K562 (cell line): Measurements from ENCODE around the gene SRCAP. TPM values are rescaled to one million over a fixed set of nuclear protein-coding genes. Genes with fewer than 3 reads are reported as not detected.
A peak's percentile ranks its signal among the peaks of the same experiment; 100 is the strongest.

Experiments
- BRCA1 ChIP-seq, 2 experiments: fragments of 450-650 bp in 1 of 2; sonication (generic) in 1 of 2; formaldehyde crosslinking in 1 of 2; IDR thresholded peaks; 2 replicates each; pipeline versions ENCODE4 v1.5.0 to v1.6.1; 2017 to 2020; ENCODE audit warnings: mild to moderate bottlenecking in 1 of 2, missing genetic modification reagents in 1 of 2
- FOXA3 ChIP-seq, 2 experiments: fragments of 450-650 bp in 1 of 2; sonication (generic) in 1 of 2; formaldehyde crosslinking; IDR thresholded peaks in 1 of 2; conservative IDR thresholded peaks in 1 of 2; 2 replicates each; pipeline versions ENCODE4 v1.4.0 to v1.8.0; 2020 to 2022; ENCODE audit warnings: mild to moderate bottlenecking in 2 of 2, missing genetic modification reagents in 1 of 2
- GTF2E2 ChIP-seq: fragments of 200-800 bp; sonication (Bioruptor generic); IDR thresholded peaks from 2 replicates; pipeline ENCODE4 v1.6.1; 2016; ENCODE audit warnings: missing genetic modification characterization, missing compliant biosample characterization
- JUND ChIP-seq, 2 experiments: IDR thresholded peaks; 2 replicates in 1 of 2; 3 replicates in 1 of 2; pipeline ENCODE4 v1.6.1; 2011; ENCODE audit warnings: borderline replicate concordance in 2 of 2, low read depth in 2 of 2, low read length in 2 of 2, improper control_type of control experiment in 1 of 2, missing biosample characterization in 1 of 2, missing genetic modification characterization in 1 of 2, missing genetic modification reagents in 1 of 2
- MCM5 ChIP-seq: fragments of 450-650 bp; IDR thresholded peaks from 2 replicates; pipeline ENCODE4 v1.6.1; 2016; ENCODE audit warnings: low read depth
- MIER1 ChIP-seq: fragments of 450-650 bp; IDR thresholded peaks from 2 replicates; pipeline ENCODE4 v1.6.1; 2016; ENCODE audit warnings: antibody characterized with exemption, mild to moderate bottlenecking, low read depth
- NFRKB ChIP-seq: fragments of 450-650 bp; IDR thresholded peaks from 2 replicates; pipeline ENCODE4 v1.6.1; 2016; ENCODE audit warnings: low read depth
- RBM34 ChIP-seq: fragments of 200-400 bp; formaldehyde crosslinking; IDR thresholded peaks from 2 replicates; pipeline ENCODE4 v1.6.1; 2018; ENCODE audit warnings: low read length, borderline replicate concordance; ENCODE audit not compliant: insufficient read depth
- ZNF263 ChIP-seq: sonication (generic); formaldehyde crosslinking; IDR thresholded peaks from 2 replicates; pipeline ENCODE4 v1.8.0; 2022; ENCODE audit warnings: mild to moderate bottlenecking, missing genetic modification reagents, borderline replicate concordance
- ZNF316 ChIP-seq: fragments of 450-650 bp; IDR thresholded peaks from 2 replicates; pipeline ENCODE4 v1.6.1; 2016
- ZNF41 ChIP-seq: fragments of 250-450 bp; sonication (Bioruptor Pico); conservative IDR thresholded peaks from 2 replicates; pipeline ENCODE4 v1.4.0; 2020; ENCODE audit warnings: mild to moderate bottlenecking
- polyA plus RNA-seq, 8 experiments: library from polyadenylated mRNA; depleted of rRNA in 4 of 8; stranded (reverse) in 5 of 8; unstranded in 3 of 8; fragments of >200 nt; fragmentation: Nextera tagmentation in 2 of 8; fragmentation: Illumina TruSeq in 1 of 8; extraction: Ambion mirVana in 2 of 8; extraction: Trizol in 1 of 8; gene quantifications; 2 replicates each; pipeline versions ENCODE4 v1.2.1 to v1.2.3, GENCODE V29; 2011 to 2014; ENCODE audit warnings: inconsistent platforms in 1 of 8, missing spikeins in 1 of 8
- total RNA-seq, 7 experiments: library from RNA; depleted of rRNA in 6 of 7; stranded (reverse); fragments of >200 nt in 6 of 7; fragmentation: Illumina TruSeq in 2 of 7; extraction: Trizol in 2 of 7; gene quantifications; 2 replicates each; pipeline versions ENCODE4 v1.2.1 to v1.2.3, GENCODE V29; 2011 to 2021; ENCODE audit warnings: low replicate concordance in 1 of 7
- TF ChIP-seq, protein P1 (sequence below): fragments of 450-650 bp; formaldehyde crosslinking; IDR thresholded peaks from 2 replicates; pipeline ENCODE4 v1.4.0; 2020; ENCODE audit warnings: mild to moderate bottlenecking, moderate library complexity
- TF ChIP-seq, protein P2 (sequence below): fragments of 250-450 bp; sonication (Bioruptor Pico); IDR thresholded peaks from 2 replicates; pipeline ENCODE4 v1.5.0; 2020; ENCODE audit warnings: mild to moderate bottlenecking, borderline replicate concordance
- TF ChIP-seq, protein P3 (sequence below): fragments of 200-800 bp; sonication (Bioruptor generic); IDR thresholded peaks from 2 replicates; pipeline ENCODE4 v1.6.1; 2017; ENCODE audit warnings: missing genetic modification characterization, missing compliant biosample characterization
- TF ChIP-seq, protein P4 (sequence below): fragments of 250-450 bp; sonication (Bioruptor Pico); IDR thresholded peaks from 2 replicates; pipeline ENCODE4 v1.8.0; 2022; ENCODE audit warnings: inconsistent platforms, mild to moderate bottlenecking, moderate library complexity, borderline replicate concordance

SRCAP gene
- total and polyA plus RNA-seq, 9 of the 15 experiments (the other 6 are each of a cell fraction or from before 2014, with no cell fraction given) = 0.21 to 62.6 (median 5.8) TPM

DNA sequence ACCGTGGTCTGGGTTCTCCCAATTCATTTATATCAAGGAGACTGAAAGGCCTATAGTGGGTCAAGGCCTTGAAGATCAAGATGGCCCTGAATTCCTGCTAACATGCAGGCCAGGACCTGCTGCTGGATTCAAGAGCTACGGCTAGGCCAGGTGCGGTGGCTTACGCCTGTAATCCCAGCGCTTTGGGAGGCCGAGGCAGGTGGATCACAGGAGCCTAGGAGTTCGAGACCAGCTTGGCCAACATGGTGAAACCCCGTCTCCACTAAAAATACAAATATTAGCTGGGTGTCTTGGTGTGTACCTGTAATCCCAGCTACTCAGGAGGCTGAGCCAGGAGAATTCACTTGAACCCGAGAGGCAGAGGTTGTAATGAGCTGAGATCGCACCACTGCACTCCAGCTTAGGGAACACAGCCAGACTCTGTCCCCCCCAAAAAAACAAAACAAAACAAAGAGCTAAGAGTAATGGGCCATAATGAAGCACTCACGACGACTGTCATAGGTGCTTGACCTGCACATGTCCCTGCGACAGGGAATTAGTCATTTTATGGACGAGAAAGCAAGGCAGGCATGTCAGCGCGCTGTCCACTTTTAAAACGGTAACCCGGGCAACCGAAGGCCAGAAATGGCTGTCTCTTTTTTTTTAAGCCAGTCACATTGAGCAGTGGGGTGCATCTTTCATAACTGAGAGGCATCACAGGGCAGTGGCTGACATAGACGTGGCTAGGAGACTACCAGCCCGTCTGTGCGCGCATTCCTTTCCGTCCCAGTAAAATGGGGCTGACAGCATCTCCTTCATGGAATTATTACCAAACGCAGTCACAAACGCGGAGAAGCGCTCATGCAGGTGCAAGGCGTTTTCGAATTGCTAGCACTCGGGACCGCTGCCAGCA lies 41.8 kb upstream of the SRCAP start (continued):
- no peak; a peak in 1 of 4 replicates for TF ChIP-seq FOXA3 (CRISPR knock-in tag; conservative IDR thresholded peaks at IDR 0.05 in 1 of 2, IDR thresholded peaks at IDR 0.05 in 1 of 2)
- TF ChIP-seq, protein P1, sequence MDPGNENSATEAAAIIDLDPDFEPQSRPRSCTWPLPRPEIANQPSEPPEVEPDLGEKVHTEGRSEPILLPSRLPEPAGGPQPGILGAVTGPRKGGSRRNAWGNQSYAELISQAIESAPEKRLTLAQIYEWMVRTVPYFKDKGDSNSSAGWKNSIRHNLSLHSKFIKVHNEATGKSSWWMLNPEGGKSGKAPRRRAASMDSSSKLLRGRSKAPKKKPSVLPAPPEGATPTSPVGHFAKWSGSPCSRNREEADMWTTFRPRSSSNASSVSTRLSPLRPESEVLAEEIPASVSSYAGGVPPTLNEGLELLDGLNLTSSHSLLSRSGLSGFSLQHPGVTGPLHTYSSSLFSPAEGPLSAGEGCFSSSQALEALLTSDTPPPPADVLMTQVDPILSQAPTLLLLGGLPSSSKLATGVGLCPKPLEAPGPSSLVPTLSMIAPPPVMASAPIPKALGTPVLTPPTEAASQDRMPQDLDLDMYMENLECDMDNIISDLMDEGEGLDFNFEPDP (CRISPR knock-in tag) = no peak
- no peak for TF ChIP-seq MCM5
- TF ChIP-seq, protein P2, sequence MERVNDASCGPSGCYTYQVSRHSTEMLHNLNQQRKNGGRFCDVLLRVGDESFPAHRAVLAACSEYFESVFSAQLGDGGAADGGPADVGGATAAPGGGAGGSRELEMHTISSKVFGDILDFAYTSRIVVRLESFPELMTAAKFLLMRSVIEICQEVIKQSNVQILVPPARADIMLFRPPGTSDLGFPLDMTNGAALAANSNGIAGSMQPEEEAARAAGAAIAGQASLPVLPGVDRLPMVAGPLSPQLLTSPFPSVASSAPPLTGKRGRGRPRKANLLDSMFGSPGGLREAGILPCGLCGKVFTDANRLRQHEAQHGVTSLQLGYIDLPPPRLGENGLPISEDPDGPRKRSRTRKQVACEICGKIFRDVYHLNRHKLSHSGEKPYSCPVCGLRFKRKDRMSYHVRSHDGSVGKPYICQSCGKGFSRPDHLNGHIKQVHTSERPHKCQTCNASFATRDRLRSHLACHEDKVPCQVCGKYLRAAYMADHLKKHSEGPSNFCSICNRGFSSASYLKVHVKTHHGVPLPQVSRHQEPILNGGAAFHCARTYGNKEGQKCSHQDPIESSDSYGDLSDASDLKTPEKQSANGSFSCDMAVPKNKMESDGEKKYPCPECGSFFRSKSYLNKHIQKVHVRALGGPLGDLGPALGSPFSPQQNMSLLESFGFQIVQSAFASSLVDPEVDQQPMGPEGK = no peak
- no peak for TF ChIP-seq ZNF316
- TF ChIP-seq NFRKB = 0 out of 2 replicates have a peak, but pooled peaks have one; percentile 28
- TF ChIP-seq, protein P3, sequence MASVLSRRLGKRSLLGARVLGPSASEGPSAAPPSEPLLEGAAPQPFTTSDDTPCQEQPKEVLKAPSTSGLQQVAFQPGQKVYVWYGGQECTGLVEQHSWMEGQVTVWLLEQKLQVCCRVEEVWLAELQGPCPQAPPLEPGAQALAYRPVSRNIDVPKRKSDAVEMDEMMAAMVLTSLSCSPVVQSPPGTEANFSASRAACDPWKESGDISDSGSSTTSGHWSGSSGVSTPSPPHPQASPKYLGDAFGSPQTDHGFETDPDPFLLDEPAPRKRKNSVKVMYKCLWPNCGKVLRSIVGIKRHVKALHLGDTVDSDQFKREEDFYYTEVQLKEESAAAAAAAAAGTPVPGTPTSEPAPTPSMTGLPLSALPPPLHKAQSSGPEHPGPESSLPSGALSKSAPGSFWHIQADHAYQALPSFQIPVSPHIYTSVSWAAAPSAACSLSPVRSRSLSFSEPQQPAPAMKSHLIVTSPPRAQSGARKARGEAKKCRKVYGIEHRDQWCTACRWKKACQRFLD (CRISPR knock-in tag) = no peak
- TF ChIP-seq, protein P4, sequence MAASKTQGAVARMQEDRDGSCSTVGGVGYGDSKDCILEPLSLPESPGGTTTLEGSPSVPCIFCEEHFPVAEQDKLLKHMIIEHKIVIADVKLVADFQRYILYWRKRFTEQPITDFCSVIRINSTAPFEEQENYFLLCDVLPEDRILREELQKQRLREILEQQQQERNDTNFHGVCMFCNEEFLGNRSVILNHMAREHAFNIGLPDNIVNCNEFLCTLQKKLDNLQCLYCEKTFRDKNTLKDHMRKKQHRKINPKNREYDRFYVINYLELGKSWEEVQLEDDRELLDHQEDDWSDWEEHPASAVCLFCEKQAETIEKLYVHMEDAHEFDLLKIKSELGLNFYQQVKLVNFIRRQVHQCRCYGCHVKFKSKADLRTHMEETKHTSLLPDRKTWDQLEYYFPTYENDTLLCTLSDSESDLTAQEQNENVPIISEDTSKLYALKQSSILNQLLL = no peak
- no peak for TF ChIP-seq BRCA1 (IDR thresholded peaks at IDR 0.05)
- TF ChIP-seq BRCA1 (CRISPR knock-in tag; IDR thresholded peaks at IDR 0.05) = no peak
- TF ChIP-seq GTF2E2 (tag) = no peak
- TF ChIP-seq MIER1 = no peak
- no peak for TF ChIP-seq RBM34
- TF ChIP-seq JUND (IDR thresholded peaks at IDR 0.05; ENCODE audit: borderline replicate concordance, low read depth, low read length) = no peak
- no peak for TF ChIP-seq JUND (tag; IDR thresholded peaks at IDR 0.05; ENCODE audit: borderline replicate concordance, low read depth, low read length)
- TF ChIP-seq ZNF41 (CRISPR knock-in tag) = no peak
- TF ChIP-seq ZNF263 (CRISPR knock-in tag) = no peak
